SIG-M5 treated with dmso at 0.1 percent for 504 hours (cell line): ENCODE data around the gene VTI1B.

Source experiments
- DNase-seq: peaks from one replicate; lab custom pipeline; 2025; ENCODE audit not compliant: unreplicated experiment; lab: John Stamatoyannopoulos, UW

VTI1B gene

DNA sequence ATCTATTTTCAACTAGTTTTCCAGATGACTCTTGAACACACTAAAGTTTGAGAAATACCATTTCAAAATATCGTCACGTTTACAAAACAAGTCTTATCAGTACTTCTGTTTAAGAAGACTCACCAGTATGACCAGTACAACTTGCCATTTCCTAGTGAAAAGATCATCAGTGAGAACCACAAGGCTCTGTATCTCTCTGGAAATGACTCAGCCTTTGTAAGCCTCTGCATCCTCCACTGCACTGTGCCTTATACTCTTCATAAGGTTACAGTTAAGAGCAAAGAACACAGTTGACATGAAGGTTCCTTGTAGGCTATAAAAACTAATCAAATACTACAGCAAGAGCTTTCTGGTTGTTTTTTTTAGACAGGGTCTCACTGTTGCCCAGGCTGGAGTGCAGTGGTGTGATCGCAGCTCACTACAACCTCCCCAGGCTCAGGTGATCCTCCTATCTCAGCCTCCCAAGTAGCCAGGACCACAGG is 5.7 kb upstream of the VTI1B start:
- DNase-seq, result peak; percentile 32

GRCh38 chr14:67679006-67679405 is 4.6 kb upstream of the VTI1B start:
- DNase-seq, result no peak

DNA sequence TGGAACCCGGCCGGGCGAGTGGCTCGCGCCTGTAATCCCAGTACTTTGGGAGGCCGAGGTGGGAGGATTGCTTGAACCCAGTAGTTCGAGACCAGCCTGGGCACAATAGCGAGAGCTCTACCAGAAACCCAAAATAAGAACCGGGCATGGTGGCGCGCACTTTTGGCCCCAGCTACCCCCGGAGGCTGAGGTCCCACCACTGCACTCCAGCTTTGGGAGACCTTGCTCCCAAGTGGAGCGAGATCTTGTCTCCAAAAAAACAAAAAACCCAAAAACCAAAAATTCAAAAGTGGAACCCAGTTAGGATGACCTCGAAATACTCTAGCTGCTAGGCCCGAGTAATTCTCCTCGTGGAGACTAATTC is 769 bp upstream of the VTI1B start:
- no peak for DNase-seq

GRCh38 chr14:67674139-67674479 is 323 bp downstream of the VTI1B start:
- peak; percentile 43 for DNase-seq

DNA sequence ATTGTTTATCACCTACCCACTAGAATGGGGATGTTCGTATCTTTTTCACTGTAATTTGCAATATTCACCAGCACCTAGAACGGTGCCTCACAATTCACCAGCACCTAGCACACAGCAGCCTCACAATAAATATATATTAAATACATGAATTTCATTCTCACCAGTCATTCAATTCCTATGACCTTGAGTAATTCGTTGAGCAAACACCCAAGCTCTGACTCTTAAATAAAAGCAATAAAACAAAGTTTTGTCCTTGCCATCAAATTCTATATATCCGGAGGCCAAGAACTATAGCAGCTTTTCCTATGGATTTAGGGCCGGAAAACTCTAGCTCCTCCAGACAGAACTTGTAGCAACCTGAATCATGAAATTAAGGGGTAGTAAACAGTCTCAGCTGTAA is 981 bp downstream of the VTI1B start:
- DNase-seq, result no peak

DNA sequence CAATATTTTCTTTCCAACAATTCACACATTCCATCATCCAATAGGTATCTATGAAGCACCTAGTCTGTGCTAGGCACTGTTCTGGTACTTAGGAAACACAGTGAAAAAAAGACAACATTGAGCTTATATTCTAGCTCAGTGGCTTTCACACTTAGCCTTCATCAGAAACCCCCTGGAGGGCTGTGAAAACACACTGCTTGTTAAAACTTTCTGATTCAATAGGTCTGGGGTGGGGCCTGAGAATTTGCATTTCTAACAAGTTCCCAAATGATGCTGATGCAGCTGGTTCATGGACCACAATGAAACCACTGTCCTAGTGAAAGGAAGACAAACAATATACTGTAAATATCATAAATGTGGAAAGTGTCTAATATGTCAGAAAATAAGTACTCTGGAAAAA is 5.9 kb downstream of the VTI1B start:
- no peak for DNase-seq

DNA sequence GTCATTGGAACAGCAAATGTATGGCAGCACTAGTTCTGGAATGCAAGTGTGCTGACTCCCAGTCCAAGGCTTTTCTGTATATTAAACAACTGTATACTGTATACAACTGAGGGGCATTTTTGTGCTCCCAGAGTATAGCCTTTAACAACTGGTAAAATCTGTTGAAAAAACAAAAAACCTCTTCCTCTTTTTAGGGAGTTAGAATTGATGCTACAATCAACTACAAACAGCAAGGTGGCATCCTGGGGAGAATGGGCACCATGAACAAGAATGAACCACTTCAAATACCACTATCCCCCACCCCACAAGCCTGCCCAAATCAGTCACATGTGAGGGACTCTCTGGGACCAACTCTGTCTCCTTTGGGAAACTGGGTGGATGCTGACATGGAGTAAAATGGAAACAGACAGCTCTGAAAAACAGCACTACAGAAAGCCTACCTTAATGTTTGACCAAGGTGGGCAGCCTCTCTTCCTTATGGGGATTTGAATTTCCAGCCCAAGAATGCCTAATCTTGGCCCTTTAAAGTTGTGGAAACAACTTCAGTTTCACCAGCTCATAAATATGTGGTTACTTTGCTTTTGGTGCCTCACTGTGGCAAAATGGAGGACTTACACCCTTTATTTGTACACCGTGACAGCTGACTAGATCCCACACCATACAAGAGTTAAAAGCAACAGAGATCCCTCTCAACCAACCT is 7.5 kb downstream of the VTI1B start:
- peak; percentile 61 for DNase-seq

GRCh38 chr14:67665868-67666267 is 8.6 kb downstream of the VTI1B start:
- DNase-seq, result no peak

DNA sequence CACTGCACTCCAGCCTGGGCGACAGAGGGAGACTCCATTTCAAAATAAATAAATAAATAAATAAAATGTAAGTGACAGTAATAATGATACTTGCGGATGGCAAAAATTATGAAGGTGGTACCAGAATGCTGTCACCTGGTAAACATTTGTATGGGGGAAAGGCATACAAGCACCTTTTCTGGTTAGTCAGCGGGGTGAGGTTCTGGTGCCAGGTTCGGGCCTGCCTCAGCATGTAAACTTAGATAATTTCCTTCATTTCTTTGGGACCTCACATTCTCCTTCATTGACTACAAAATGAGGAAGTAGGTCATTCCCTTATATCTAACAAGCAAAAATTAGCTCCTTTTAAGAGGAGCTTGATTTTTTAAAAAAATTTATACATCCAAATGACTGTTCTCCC is 10.8 kb downstream of the VTI1B start:
- no peak for DNase-seq

DNA sequence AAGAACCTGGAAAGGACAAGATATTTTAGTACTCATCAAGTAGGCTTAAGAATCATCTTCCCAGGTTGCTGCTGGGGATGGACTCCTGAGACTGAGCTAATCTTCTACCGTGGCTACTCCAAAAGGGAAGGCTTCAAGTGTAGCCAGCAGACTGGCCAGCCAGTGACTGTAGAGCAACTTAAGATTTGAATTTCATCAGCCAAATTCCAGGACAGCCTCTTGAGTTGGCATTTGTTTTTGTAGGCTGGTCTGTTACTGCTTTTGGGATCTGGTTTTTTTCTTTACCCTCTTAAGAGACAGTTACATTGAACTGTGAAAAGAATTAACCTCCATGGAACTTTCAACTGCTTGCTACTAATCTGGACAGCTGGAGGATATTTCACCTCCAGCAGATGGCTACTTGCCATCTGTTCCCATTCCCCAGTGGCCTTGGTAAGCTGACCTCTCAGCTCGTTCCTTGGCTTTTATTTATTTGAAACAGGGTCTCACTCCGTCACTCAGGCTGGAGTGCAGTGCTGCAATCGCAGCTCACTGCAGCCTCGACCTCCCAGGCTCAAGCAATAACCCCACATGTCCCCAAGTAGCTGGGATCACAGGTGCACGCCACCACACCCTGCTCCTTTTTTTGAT is 20.7 kb downstream of the VTI1B start:
- DNase-seq, result no peak

DNA sequence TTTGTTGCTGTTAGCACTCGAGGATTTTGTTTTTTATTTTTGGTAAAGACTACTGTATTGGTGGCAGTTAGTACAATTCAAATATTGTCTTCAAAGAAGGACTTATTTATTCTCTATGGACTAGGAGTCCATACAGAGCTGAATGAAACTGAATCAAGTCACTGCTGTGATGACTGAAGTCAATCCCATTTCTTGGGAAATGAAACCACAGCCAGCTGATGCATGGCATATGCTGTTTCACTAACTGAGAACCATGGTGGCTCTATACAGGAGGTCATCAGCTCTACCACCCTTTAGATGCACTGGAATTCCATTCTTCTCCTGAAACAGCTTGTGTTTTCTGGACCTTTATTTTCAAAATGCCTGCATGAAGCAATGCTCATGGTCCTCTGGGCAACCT is 22.2 kb downstream of the VTI1B start:
- no peak for DNase-seq

DNA sequence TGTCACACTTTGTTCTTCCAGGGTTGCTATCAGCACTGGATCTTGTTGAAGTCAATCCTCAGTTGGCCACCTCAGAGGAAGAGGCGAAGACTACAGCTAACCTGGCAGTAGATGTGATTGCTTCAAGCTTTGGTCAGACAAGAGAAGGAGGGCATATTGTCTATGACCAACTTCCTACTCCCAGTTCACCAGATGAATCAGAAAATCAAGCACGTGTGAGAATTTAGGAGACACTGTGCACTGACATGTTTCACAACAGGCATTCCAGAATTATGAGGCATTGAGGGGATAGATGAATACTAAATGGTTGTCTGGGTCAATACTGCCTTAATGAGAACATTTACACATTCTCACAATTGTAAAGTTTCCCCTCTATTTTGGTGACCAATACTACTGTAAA is 23.7 kb downstream of the VTI1B start:
- DNase-seq, result no peak

DNA sequence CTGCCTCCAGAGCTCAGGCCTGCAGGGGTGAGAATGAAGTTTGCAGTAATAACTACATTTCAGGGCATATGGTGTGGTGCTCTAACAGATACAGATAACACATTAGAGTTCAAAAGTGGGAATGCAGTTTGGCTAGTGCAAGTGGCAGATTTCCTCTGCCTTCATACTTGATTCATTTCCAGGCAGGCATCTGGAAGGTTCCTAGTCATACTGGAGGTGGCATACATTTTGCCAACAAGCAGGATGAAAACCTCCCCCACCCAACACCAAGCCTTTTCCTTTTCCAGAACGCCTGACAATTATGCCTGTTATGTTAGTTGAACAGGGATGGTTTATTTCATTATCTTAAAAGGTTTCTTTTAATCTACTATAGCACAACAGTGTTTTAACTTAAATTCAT is 24.3 kb downstream of the VTI1B start:
- DNase-seq, result no peak

DNA sequence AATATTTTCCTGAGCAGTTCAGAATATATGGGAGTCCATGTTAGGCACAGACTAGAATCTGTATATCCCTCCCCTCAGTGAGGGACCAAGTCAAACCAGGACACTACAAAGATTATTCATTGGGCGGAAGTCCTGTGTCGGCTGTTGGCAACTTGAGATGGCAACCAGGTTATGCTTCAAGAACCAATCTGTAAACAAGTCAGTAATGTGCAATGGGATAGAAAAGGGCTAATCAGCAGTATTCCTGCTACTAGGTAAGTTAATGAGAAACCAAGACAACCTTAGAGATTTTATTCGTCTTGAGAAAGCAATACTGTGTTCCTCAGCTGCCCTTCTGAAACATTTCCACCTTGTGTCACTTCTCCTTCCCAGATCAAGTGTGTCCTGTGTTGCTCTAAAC is 28.3 kb downstream of the VTI1B start:
- DNase-seq, result no peak

DNA sequence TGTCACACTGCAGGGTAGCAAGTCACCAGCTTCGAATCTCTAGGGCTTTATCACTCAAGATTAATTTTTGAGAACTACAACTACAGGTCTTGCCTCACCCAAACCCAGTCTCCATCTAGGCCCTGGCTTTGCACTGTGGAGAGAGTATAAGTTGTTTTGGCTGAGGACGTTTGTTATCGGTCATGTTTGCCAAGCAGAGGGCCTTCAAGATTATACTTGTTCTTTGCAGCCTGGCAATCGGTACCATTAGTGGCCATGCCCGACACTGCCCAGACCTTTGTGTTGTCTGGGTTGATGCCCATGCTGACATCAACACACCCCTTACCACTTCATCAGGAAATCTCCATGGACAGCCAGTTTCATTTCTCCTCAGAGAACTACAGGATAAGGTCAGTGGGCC is 29.0 kb downstream of the VTI1B start:
- no peak for DNase-seq

DNA sequence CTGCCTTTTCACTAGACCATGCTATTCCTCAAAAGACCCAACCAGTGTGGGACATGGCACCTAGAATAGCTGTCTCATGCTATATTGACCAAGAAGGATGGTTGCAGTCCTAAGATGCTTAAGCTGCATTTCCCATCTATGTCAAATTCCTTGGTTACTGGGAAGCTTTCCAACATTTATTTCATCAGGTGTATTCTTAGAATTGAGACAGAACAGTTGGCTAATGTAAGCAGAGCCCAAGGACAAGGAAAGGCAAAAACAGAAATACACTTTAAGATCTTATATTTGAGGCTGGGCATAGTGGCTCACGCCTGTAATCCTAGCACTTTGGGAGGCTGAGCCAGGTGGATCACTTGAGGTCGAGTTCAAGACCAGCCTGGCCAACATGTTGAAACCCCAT is 30.0 kb downstream of the VTI1B start:
- no peak for DNase-seq

DNA sequence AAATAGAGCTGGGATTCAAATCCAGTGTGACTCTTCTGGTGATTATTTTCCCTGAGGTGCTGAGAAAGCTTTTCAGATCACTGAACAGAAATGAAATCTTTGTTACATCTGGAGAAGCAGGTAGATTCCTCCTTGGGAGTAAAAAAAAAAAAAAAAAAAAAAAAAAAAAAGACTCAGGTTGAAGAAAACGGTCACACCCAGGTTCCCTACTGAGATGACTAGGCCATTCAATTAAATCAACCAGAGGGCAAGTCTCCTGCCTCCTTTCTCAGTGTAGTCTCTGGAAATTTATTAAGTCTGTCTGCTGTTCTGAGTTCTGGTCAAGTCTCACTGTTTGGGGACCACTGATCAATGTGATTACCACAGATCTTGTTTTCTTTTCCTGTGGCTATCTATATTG is 30.7 kb downstream of the VTI1B start:
- DNase-seq, result no peak

DNA sequence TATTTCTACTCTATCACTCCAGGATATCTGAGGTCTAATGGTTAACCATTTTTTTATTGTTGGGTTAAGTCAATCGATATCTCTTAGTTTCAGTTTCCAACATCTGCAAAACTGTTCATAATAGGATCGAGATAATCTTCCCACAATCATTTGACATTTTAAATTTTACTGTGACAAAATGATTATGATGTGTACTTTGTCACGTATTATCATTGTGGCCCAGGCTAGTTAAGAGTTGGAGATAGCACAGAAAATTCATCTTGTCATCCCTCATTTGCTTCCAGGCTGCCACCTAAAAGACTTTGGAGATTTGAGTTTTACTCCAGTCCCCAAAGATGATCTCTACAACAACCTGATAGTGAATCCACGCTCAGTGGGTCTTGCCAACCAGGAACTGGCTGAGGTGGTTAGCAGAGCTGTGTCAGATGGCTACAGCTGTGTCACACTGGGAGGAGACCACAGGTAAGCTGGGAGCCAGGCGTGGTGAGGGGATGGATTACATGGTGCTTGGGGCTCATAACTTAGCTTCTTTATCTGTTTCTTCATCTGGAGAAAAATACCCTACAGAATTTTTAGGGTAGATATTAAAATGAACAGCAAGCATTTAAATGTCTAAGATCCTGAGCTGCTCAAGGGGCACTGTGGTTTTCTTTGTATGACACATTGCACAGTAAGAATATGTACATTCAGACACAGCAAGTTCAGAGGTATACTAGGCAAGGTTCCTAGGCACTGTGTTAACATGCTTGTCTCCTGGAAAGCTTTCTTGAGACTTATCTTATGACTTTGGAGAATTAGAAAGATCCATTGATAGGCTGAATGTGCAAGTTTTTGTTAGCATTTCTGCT is 32.3 kb downstream of the VTI1B start:
- DNase-seq, result no peak

DNA sequence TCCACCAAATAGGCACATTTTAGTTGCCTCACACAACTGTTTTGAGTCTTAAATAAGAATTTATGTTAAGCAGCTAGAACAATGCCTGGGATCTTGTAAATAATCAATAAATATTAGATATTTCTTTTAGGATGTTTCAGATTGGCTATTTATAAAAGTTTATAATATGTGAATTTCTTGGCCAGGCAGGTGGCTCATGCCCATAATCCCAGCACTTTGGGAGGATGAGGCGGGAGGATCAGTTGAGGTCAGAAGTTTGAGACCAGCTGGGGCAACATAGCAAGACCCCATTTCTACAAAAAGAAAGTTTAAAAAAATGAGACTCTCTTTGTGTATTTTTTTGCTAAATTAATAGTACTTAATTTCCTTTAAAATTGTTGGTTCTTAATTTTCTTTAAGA is 33.0 kb downstream of the VTI1B start:
- DNase-seq, result no peak

DNA sequence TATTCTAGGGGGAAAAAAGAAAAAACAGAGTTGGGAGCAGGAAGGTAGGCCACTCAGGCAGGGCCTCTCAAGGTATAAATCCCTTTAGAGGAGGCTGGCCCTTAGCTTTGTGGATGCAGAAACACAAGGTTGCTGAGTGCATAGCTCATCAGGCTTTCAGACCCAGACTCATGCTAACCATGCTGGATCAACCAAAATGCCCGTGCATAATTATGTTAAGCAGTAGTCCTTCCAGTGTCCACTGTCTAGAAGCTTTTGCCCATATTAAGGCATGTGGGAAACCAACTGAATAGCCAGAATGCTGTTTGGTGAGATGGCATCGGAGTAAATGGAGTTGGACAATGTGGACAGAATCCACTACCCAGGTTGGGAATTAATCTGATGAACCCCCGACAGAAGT is 35.8 kb downstream of the VTI1B start:
- no peak for DNase-seq

DNA sequence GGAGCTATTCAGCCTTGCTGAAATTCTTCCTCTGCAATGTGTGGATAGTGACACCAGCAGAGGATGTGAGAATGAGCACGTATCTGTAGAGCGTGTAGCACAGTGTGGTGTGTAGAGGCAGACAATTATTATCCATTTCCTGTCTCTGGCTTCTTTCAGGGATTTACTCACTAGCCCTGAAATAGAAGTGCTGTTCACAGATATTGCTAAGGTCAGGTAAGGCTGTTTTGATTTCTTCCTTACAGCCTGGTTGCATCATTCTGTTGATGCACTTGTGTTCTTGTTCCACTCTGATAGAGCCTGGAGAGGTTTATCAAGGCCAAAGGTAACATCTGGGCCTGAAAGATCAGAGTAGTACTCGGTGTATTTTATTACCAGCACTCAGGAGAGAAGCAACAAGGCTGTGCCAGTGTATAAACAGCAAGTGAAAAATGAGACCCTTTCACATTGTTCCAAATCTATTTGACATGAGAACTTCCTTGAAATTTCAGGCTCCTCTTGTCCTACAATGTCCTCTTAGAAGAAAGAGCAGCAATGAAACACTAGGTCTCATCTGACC is 38.0 kb downstream of the VTI1B start:
- no peak for DNase-seq
